Breast epithelium (tissue), 4 donors: ENCODE measurements around the gene MS4A14. TPM values are rescaled to one million over a fixed set of nuclear protein-coding genes. Genes with fewer than 3 reads are reported as not detected.
A peak's percentile ranks its signal among the peaks of the same experiment; 100 is the strongest.

Experiments used
- DNase-seq, 2 donors: peaks; one replicate each; pipeline ENCODE4 v3.0.0-alpha.2; 2019; ENCODE audit warnings: low spot score in 2 of 2
- H3K27ac ChIP-seq, 2 donors: fragments of 200-600 bp; sonication (generic) in 1 of 2; one replicate each; pipeline ENCODE4 v1.5.1; 2016 to 2019; ENCODE audit warnings: mild to moderate bottlenecking in 1 of 2
- H3K27me3 ChIP-seq, 2 donors: fragments of 200-600 bp; sonication (generic) in 1 of 2; one replicate each; pipeline versions ENCODE4 v1.5.1 to v1.6.0; 2017 to 2019; ENCODE audit warnings: control low read depth in 1 of 2, mild to moderate bottlenecking in 1 of 2
- H3K36me3 ChIP-seq: fragments of 200-600 bp; one replicate; pipeline ENCODE4 v1.5.1; 2019
- H3K4me1 ChIP-seq, 2 donors: fragments of 200-600 bp; sonication (generic); one replicate each; pipeline ENCODE4 v1.5.1; 2016 to 2019; ENCODE audit warnings: control low read depth in 1 of 2
- H3K4me3 ChIP-seq, 3 donors: fragments of 200-600 bp; sonication (generic); 1 replicate in 2 of 3; 2 replicates in 1 of 3; pipeline ENCODE4 v1.5.1; 2016 to 2019; ENCODE audit warnings: mild to moderate bottlenecking in 3 of 3, moderate library complexity in 2 of 3
- H3K9me3 ChIP-seq, 2 donors: fragments of 200-600 bp; sonication (generic) in 1 of 2; one replicate each; pipeline ENCODE4 v1.5.1; 2016 to 2019; ENCODE audit warnings: control low read depth in 1 of 2
- POLR2A ChIP-seq: fragments of 450-650 bp; IDR thresholded peaks from one replicate; pipeline ENCODE4 v1.6.1; 2016; ENCODE audit warnings: antibody characterized with exemption, mild to moderate bottlenecking, moderate library complexity
- POLR2AphosphoS5 ChIP-seq, 3 donors: sonication (generic); formaldehyde crosslinking; IDR thresholded peaks; one replicate each; pipeline ENCODE4 v1.6.1; 2017; ENCODE audit warnings: antibody characterized with exemption in 3 of 3
- intact Hi-C: fragments of 100-400 bp; cut with DNase I; formaldehyde crosslinking; loops from one replicate; pipeline ENCODE4 v1.15.1; 2023; ENCODE audit warnings: low total_unique reads
- total RNA-seq, 3 donors: library from RNA; depleted of rRNA; stranded (reverse); fragments of >200 nt; gene quantifications; one replicate each; pipeline ENCODE4 v1.1.0, GENCODE V29; 2016
- TF ChIP-seq, protein P1 (sequence below), 3 donors: fragments of 450-650 bp; IDR thresholded peaks; one replicate each; pipeline ENCODE4 v1.5.1; 2016 to 2017; ENCODE audit warnings: antibody characterized with exemption in 3 of 3, mild to moderate bottlenecking in 3 of 3, moderate library complexity in 3 of 3

Gene MS4A14
- total RNA-seq, 3 donors from 2014 or later = 2.3 to 6.7 (median 2.5) TPM

DNA sequence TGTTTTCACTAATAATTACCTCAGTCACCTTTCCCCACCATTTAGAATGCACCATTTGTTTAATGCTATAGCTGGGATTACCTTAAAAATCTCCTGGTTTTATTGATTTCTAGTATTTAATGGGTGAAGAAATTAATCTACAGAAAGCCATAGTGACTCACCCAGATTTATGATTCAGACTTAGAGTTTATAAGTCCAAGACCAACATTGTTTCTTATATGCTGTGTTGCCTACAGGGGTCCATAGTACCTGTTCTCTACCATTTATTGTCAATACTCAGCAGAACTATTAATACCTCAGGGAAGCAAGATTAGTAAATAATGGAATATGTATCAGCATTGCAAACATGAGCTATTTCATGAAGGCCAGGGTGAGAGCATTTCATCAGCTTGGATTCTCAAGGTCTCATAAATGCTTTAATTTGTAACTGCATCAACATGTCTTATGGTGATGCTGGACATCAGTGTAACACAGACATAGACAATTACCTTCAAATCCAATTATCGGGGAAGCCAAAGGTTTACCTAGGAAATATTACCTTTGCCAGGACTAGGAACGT is 25.9 kb upstream of the MS4A14 start:
- no peaks in the 10 kb centered on the region for H3K4me1 ChIP-seq
- peak overlapping the region; percentile 50 to 64 for H3K27ac ChIP-seq
- no peak for TF ChIP-seq POLR2AphosphoS5 (IDR thresholded peaks at IDR 0.05)
- TF ChIP-seq POLR2A = no peak
- TF ChIP-seq, protein P1, sequence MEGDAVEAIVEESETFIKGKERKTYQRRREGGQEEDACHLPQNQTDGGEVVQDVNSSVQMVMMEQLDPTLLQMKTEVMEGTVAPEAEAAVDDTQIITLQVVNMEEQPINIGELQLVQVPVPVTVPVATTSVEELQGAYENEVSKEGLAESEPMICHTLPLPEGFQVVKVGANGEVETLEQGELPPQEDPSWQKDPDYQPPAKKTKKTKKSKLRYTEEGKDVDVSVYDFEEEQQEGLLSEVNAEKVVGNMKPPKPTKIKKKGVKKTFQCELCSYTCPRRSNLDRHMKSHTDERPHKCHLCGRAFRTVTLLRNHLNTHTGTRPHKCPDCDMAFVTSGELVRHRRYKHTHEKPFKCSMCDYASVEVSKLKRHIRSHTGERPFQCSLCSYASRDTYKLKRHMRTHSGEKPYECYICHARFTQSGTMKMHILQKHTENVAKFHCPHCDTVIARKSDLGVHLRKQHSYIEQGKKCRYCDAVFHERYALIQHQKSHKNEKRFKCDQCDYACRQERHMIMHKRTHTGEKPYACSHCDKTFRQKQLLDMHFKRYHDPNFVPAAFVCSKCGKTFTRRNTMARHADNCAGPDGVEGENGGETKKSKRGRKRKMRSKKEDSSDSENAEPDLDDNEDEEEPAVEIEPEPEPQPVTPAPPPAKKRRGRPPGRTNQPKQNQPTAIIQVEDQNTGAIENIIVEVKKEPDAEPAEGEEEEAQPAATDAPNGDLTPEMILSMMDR (IDR thresholded peaks at IDR 0.05) = peak in 1 of 3 donors; percentile 15
- no peak overlapping the region for H3K4me3 ChIP-seq
- intact Hi-C loops = no loop called here
- H3K36me3 ChIP-seq = no peaks in the 10 kb centered on the region
- no peaks in the 10 kb centered on the region for H3K27me3 ChIP-seq
- H3K9me3 ChIP-seq = no peaks in the 10 kb centered on the region
- no peak for DNase-seq

DNA sequence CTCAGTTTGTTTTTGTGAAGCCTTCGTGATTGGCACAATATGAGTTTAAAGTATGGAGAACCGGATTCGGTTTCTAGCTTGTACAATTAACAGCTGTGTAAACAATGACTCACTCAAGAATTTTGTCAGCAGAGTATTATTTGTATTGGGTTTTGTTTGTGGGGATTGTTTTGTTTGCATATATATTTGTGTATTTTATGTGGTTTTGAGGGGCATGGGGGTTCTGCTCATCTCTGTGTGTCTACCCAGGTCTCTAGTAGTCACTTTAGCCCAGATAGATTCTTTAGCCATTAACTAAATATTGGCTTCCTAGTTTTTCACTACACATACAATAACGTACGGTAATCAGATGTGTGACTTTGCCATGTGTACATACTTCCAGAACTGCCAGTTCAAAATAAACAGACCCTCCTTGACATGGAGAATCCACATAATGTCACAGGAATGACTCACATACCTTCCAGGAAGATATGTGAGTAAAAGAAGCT is 25.4 kb upstream of the MS4A14 start:
- Histone ChIP-seq H3K27ac (peak overlapping the region; percentile 50 to 64), H3K36me3 (no peaks in the 10 kb centered on the region), H3K4me1 (no peaks in the 10 kb centered on the region), H3K9me3 (no peaks in the 10 kb centered on the region), H3K4me3 (no peak overlapping the region), H3K27me3 (no peaks in the 10 kb centered on the region)
- no peak for DNase-seq
- TF ChIP-seq POLR2AphosphoS5 (IDR thresholded peaks at IDR 0.05) = no peak
- no peak for TF ChIP-seq POLR2A
- TF ChIP-seq, protein P1 (IDR thresholded peaks at IDR 0.05) = no peak
- intact Hi-C loops = no loop called here

DNA sequence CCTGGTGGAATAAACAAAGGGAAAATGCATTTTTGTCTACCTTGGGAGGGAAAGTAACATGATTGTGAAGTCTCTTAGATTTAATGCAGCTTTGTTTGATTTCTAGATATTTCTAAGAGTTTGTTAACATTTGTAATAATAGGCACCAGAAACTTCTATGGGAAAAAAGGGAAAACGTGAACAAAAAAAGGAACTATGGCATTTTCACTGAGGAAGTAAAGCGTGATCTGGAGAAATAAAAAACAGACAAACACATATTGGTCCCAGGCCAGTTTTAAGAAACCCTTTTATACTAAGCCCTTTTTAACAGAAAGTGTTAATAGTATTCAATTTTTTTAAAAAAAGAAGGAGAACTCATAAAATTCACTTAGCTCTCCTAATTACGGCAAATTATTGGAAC is 24.9 kb upstream of the MS4A14 start:
- Histone ChIP-seq H3K4me3 (no peak overlapping the region), H3K9me3 (no peaks in the 10 kb centered on the region), H3K27me3 (no peaks in the 10 kb centered on the region), H3K36me3 (no peaks in the 10 kb centered on the region), H3K27ac (peak overlapping the region in 1 of 2 donors; percentile 50), H3K4me1 (no peaks in the 10 kb centered on the region)
- no peak for DNase-seq
- intact Hi-C loops = no loop called here
- TF ChIP-seq POLR2A (no peak), POLR2AphosphoS5 (IDR thresholded peaks at IDR 0.05) (no peak)
- TF ChIP-seq, protein P1 (IDR thresholded peaks at IDR 0.05) = no peak

DNA sequence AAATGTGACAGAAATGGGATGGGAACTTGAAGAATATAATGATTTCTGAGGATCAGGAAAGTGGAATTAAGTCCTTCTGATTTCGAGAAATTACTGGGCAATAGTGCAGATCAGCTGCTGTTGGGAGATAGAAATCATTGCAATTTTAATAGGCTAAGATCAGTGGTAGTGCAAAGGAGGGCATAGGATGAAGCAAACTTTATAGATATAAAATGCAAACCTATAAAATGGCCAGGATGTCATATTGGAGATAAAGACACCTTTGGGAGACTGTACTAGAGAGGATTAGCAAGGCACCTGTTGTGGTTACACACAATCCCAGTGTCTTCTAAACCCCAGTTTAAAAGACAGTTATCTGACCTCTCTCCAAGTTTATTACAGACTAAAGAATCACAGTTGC is 24.4 kb upstream of the MS4A14 start:
- Histone ChIP-seq H3K27me3 (no peaks in the 10 kb centered on the region), H3K27ac (peak overlapping the region; percentile 3 to 50), H3K4me3 (no peak overlapping the region), H3K4me1 (no peaks in the 10 kb centered on the region), H3K36me3 (no peaks in the 10 kb centered on the region), H3K9me3 (no peaks in the 10 kb centered on the region)
- TF ChIP-seq POLR2AphosphoS5 (IDR thresholded peaks at IDR 0.05) (no peak), POLR2A (no peak)
- TF ChIP-seq, protein P1 (IDR thresholded peaks at IDR 0.05) = no peak
- DNase-seq = no peak
- intact Hi-C loops = no loop called here

DNA sequence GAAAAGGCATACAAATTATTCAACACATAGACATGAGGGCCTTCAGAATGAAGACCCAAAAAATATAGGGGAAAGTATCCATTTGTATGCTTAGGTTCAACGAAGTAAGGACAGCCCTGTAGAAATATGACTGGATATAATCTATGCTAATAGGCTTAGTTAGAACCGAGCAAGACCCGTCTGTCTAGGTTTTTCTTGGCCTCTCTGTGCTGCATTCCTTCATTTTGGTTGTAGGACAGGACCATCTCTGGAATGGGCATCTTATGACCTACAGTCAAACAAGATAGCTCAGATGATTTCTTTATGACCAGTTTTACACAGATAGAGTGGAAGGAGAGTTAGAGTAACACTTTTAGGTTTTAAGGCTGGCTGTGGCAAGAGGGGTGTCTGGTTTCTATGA is 23.5 kb upstream of the MS4A14 start:
- no peaks in the 10 kb centered on the region for H3K4me1 ChIP-seq
- DNase-seq = no peak
- intact Hi-C loops = no loop called here
- TF ChIP-seq POLR2AphosphoS5 (IDR thresholded peaks at IDR 0.05) (no peak), POLR2A (no peak)
- TF ChIP-seq, protein P1 (IDR thresholded peaks at IDR 0.05) = no peak
- no peaks in the 10 kb centered on the region for H3K27me3 ChIP-seq
- no peaks in the 10 kb centered on the region for H3K9me3 ChIP-seq
- no peak overlapping the region for H3K4me3 ChIP-seq
- H3K27ac ChIP-seq = no peak overlapping the region
- no peaks in the 10 kb centered on the region for H3K36me3 ChIP-seq
